PC-9 (cell line): ENCODE results near the gene SLC25A27. TPM values are rescaled to one million over a fixed set of nuclear protein-coding genes. Genes with fewer than 3 reads are reported as not detected.

Experiments used
- BruUV-seq: library from RNA; stranded (reverse); fragments of 400-500 nt; replicated peaks from 2 replicates; lab custom pipeline; 2021; lab: Mats Ljungman, UMichigan
- CTCF ChIA-PET: fragments of 300-600 bp; sonication (Branson Sonifier 250); formaldehyde crosslinking; loops from one replicate; lab custom pipeline; 2022; ENCODE audit warnings: antibody characterized with exemption; lab: Charles Lee
- POLR2A ChIA-PET: fragments of 300-600 bp; sonication (Branson Sonifier 250); formaldehyde crosslinking; loops from one replicate; lab custom pipeline; 2022; ENCODE audit warnings: antibody characterized with exemption; ENCODE audit not compliant: unreplicated experiment; lab: Charles Lee
- DNase-seq, 2 experiments: peaks; one replicate each; pipeline versions ENCODE4 v3.0.0 to v3.0.0-alpha.2; 2015 to 2022; ENCODE audit warnings: mixed read lengths in 1 of 2
- H2AFZ ChIP-seq: fragments of 200-600 bp; sonication (generic); 2 replicates; pipeline ENCODE4 v1.8.1; 2017; ENCODE audit warnings: antibody characterized with exemption
- H3F3A ChIP-seq: fragments of 200-600 bp; sonication (generic); 2 replicates; pipeline ENCODE4 v1.8.1; 2017; ENCODE audit warnings: antibody characterized with exemption, mild to moderate bottlenecking, low read depth; ENCODE audit not compliant: insufficient read depth
- H3K27ac ChIP-seq: fragments of 200-600 bp; sonication (generic); 2 replicates; pipeline ENCODE4 v1.6.1; 2016; ENCODE audit warnings: mixed run types
- H3K27me3 ChIP-seq: fragments of 200-600 bp; sonication (generic); 2 replicates; pipeline ENCODE4 v1.6.1; 2016; ENCODE audit warnings: low read depth, mixed run types; ENCODE audit not compliant: insufficient read depth
- H3K36me3 ChIP-seq: fragments of 200-600 bp; sonication (generic); 2 replicates; pipeline ENCODE4 v1.6.1; 2016; ENCODE audit warnings: low read depth, mixed run types
- H3K4me1 ChIP-seq: fragments of 200-600 bp; sonication (generic); replicated peaks from 2 replicates; pipeline ENCODE4 v1.6.1; 2016; ENCODE audit warnings: mixed run types; ENCODE audit not compliant: insufficient read depth
- H3K4me2 ChIP-seq: fragments of 200-600 bp; sonication (generic); 2 replicates; pipeline ENCODE4 v1.6.1; 2017; ENCODE audit warnings: mixed run types
- H3K4me3 ChIP-seq: fragments of 200-600 bp; sonication (generic); 2 replicates; pipeline ENCODE4 v1.6.1; 2016; ENCODE audit warnings: mixed run types
- H3K79me2 ChIP-seq: fragments of 200-600 bp; sonication (generic); 2 replicates; pipeline ENCODE4 v1.6.1; 2017; ENCODE audit warnings: low read depth, mixed run types
- H3K9me2 ChIP-seq: fragments of 200-600 bp; sonication (generic); 2 replicates; pipeline ENCODE4 v1.8.1; 2017; ENCODE audit warnings: mild to moderate bottlenecking; ENCODE audit not compliant: insufficient read depth
- H3K9me3 ChIP-seq: fragments of 200-600 bp; sonication (generic); 2 replicates; pipeline ENCODE4 v1.8.1; 2016; ENCODE audit warnings: low read depth; ENCODE audit not compliant: insufficient read depth
- H4K20me1 ChIP-seq: fragments of 200-600 bp; sonication (generic); 2 replicates; pipeline ENCODE4 v1.8.1; 2017; ENCODE audit not compliant: insufficient read depth
- CTCF ChIP-seq: fragments of 200-600 bp; sonication (generic); conservative IDR thresholded peaks from 2 replicates; pipeline ENCODE4 v1.6.1; 2017; ENCODE audit warnings: mixed run types, antibody characterized with exemption, mild to moderate bottlenecking, moderate library complexity
- EZH2 ChIP-seq: fragments of 200-600 bp; sonication (generic); IDR thresholded peaks from 2 replicates; pipeline ENCODE4 v1.8.0; 2017; ENCODE audit warnings: antibody characterized with exemption, low read depth
- intact Hi-C: fragments of 100-400 bp; cut with micrococcal nuclease; formaldehyde crosslinking; loops from one replicate; pipeline ENCODE4 v1.10.0; 2022; ENCODE audit not compliant: unreplicated experiment
- total RNA-seq: library from RNA; stranded (reverse); gene quantifications from 2 replicates; pipeline ENCODE4 v1.2.3, GENCODE V29; 2021

SLC25A27 gene
- total RNA-seq, 1 experiment from 2014 or later, result 25.0 TPM

- H3K4me3 ChIP-seq, result peak overlapping the region; percentile 93
- BruUV-seq, result no TSS peak
- no peak overlapping the region for H2AFZ ChIP-seq
- H3K4me1 ChIP-seq, result peaks cover 49% of the 10 kb centered on the region
- H3K36me3 ChIP-seq, result no peaks in the 10 kb centered on the region
- peaks cover 21% of the 10 kb centered on the region; the same call in 1 of the 2 replicates for H3F3A ChIP-seq
- intact Hi-C loops, result loop anchor here (5.0 kb wide), 1 partner anchor 396 kb away; no protein-coding TSS in a partner anchor
- DNase-seq, result peak in 1 of 2 experiments; percentile 84
- CTCF ChIA-PET, result no interaction called here
- TF ChIP-seq EZH2, result no peak
- no peak for TF ChIP-seq CTCF
- 0 out of 2 replicates have a peak, but pooled peaks cover 18% of the 10 kb centered on the region for H3K9me3 ChIP-seq
- 0 out of 2 replicates have a peak, but pooled peaks cover 4% of the 10 kb centered on the region for H4K20me1 ChIP-seq
- POLR2A ChIA-PET, result no interaction called here
- H3K27ac ChIP-seq, result peak overlapping the region; percentile 79
- peak overlapping the region; percentile 75 for H3K4me2 ChIP-seq
- no peaks in the 10 kb centered on the region for H3K9me2 ChIP-seq
- peaks cover 29% of the 10 kb centered on the region for H3K79me2 ChIP-seq
- H3K27me3 ChIP-seq, result no peaks in the 10 kb centered on the region
These were observed 1.8 kb upstream of the SLC25A27 start for GRCh38 chr6:46651006-46651405.

- H3K27ac ChIP-seq, result peak overlapping the region; percentile 27; the same call in 1 of the 2 replicates
- no peak for DNase-seq
- no TSS peak for BruUV-seq
- H3K9me3 ChIP-seq, result 0 out of 2 replicates have a peak, but pooled peaks cover 11% of the 10 kb centered on the region
- TF ChIP-seq CTCF (no peak), EZH2 (no peak)
- 0 out of 2 replicates have a peak, but pooled peaks cover 4% of the 10 kb centered on the region for H4K20me1 ChIP-seq
- peaks cover 29% of the 10 kb centered on the region for H3K79me2 ChIP-seq
- H3K9me2 ChIP-seq, result no peaks in the 10 kb centered on the region
- H3K4me2 ChIP-seq, result peak overlapping the region; percentile 75
- POLR2A ChIA-PET, result no interaction called here
- no peaks in the 10 kb centered on the region for H3K36me3 ChIP-seq
- H3K4me1 ChIP-seq, result peaks cover 49% of the 10 kb centered on the region
- intact Hi-C loops, result loop anchor here (5.0 kb wide), 1 partner anchor 395 kb away; no protein-coding TSS in a partner anchor
- CTCF ChIA-PET, result no interaction called here
- H3K27me3 ChIP-seq, result no peaks in the 10 kb centered on the region
- H2AFZ ChIP-seq, result peak overlapping the region; percentile 97
- H3K4me3 ChIP-seq, result peak overlapping the region; percentile 93
- peaks cover 21% of the 10 kb centered on the region; the same call in 1 of the 2 replicates for H3F3A ChIP-seq
These were observed 959 bp upstream of the SLC25A27 start for GRCh38 chr6:46651816-46652215.

- BruUV-seq, result TSS peak; percentile 72
- TF ChIP-seq CTCF (no peak), EZH2 (no peak)
- ChIA-PET POLR2A (interaction anchor here (0.6 to 0.7 kb wide), 2 partner anchors 94 to 524 kb away, joined by 3 to 6 read pairs; partner anchors contain the start of gene ANKRD66), CTCF (no interaction called here)
- peak overlapping the region; percentile 97 for H2AFZ ChIP-seq
- no peaks in the 10 kb centered on the region for H3K27me3 ChIP-seq
- H3F3A ChIP-seq, result peaks cover 21% of the 10 kb centered on the region; the same call in 1 of the 2 replicates
- no peaks in the 10 kb centered on the region for H3K9me2 ChIP-seq
- H3K27ac ChIP-seq, result peak overlapping the region; percentile 27; the same call in 1 of the 2 replicates
- peak overlapping the region; percentile 75 for H3K4me2 ChIP-seq
- H3K4me3 ChIP-seq, result peak overlapping the region; percentile 93
- peaks cover 29% of the 10 kb centered on the region for H3K79me2 ChIP-seq
- no peak for DNase-seq
- intact Hi-C loops, result loop anchor here (5.0 kb wide), 1 partner anchor 395 kb away; no protein-coding TSS in a partner anchor
- H3K4me1 ChIP-seq, result peaks cover 49% of the 10 kb centered on the region
- H4K20me1 ChIP-seq, result 0 out of 2 replicates have a peak, but pooled peaks cover 4% of the 10 kb centered on the region
- H3K36me3 ChIP-seq, result no peaks in the 10 kb centered on the region
- 0 out of 2 replicates have a peak, but pooled peaks cover 8% of the 10 kb centered on the region for H3K9me3 ChIP-seq
These were observed 558 bp upstream of the SLC25A27 start for GRCh38 chr6:46652232-46652602.
